ENCODE data around the gene MOAP1.
A peak's percentile ranks its signal among the peaks of the same experiment; 100 is the strongest.

Gene MOAP1

DNA sequence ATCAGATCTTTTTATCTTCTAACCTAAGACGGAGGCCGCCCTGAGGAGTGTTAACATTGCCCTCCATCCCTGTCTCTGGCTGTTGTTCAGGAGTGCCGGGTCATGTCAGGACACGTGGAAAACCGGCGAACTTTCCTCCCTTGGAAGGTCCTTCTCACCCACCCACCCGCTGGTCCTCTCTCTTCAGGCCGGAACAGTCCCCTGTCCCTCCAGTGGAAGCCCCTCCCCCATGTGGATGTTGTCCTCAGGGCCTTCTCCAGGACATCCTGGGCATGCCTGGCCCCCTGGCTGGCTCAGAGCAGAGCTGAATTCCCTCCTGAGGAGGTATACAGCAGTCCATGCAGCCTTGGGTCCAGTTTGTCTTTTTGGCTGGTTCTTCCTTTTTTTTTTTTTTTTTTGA is 48.7 kb downstream of the MOAP1 start:
- H3K27me3 ChIP-seq (ENCODE audit: insufficient read depth, poor library complexity, severe bottlenecking), result no peaks in the 10 kb centered on the region
- DNase-seq (ENCODE audit: low spot score) (no peak), ATAC-seq (ENCODE audit: low read depth) (no peak)
- H3K4me3 ChIP-seq (ENCODE audit: severe bottlenecking), result no peak overlapping the region
- TF ChIP-seq CTCF (IDR thresholded peaks at IDR 0.05; ENCODE audit: poor library complexity, severe bottlenecking), result no peak
- H3K4me1 ChIP-seq (ENCODE audit: insufficient read depth, poor library complexity, severe bottlenecking), result peaks cover 23% of the 10 kb centered on the region
- H3K36me3 ChIP-seq (ENCODE audit: low read depth), result no peaks in the 10 kb centered on the region
- no peaks in the 10 kb centered on the region for H3K9me3 ChIP-seq (ENCODE audit: severe bottlenecking)
- H3K27ac ChIP-seq (ENCODE audit: poor library complexity, severe bottlenecking), result no peak overlapping the region

DNA sequence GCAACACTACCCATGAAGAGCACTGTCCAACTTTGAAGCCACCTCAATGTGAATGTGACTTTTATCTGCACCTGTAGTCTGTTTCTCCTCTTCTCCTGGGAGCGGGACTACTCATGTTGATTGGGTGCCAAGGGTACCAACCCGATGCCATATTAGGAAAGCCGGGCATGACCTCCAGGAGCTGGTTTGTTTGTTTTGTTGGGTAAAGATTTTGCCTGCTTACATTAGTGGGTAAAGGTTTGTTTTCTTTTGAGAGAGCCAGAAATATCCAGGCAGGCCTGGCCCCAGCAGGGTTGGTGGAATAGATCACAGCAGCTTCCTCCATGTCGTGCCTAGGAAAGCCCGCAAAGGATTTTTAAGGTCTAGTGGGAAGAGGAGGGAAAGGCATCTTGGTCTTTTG is 49.3 kb downstream of the MOAP1 start:
- ATAC-seq (ENCODE audit: low read depth) (no peak), DNase-seq (ENCODE audit: low spot score) (no peak)
- no peaks in the 10 kb centered on the region for H3K9me3 ChIP-seq (ENCODE audit: severe bottlenecking)
- no peaks in the 10 kb centered on the region for H3K27me3 ChIP-seq (ENCODE audit: insufficient read depth, poor library complexity, severe bottlenecking)
- no peak overlapping the region for H3K27ac ChIP-seq (ENCODE audit: poor library complexity, severe bottlenecking)
- TF ChIP-seq CTCF (IDR thresholded peaks at IDR 0.05; ENCODE audit: poor library complexity, severe bottlenecking), result no peak
- no peak overlapping the region for H3K4me3 ChIP-seq (ENCODE audit: severe bottlenecking)
- no peaks in the 10 kb centered on the region for H3K36me3 ChIP-seq (ENCODE audit: low read depth)
- H3K4me1 ChIP-seq (ENCODE audit: insufficient read depth, poor library complexity, severe bottlenecking), result peaks cover 23% of the 10 kb centered on the region

DNA sequence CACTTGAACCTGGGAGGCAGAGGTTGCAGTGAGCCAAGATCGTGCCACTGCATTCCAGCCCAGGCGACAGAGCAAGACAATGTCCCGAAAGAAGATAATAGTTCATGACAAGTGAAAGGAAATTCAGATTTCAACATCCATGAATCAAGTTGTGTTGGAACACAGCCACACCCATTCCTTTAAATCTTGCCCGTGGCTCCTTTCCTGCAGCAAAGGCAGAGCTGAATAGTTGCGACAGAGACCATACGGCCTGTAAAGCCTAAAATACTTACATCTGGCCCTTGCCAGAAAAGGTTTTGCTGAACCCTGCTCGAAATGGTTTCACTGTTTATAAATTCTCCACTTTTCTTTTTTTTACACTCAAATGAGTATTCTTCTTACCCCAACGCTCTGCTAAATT is 51.2 kb downstream of the MOAP1 start:
- Histone ChIP-seq H3K4me3 (ENCODE audit: severe bottlenecking) (no peak overlapping the region), H3K36me3 (ENCODE audit: low read depth) (no peaks in the 10 kb centered on the region), H3K27ac (ENCODE audit: poor library complexity, severe bottlenecking) (peak overlapping the region; percentile 32), H3K27me3 (ENCODE audit: insufficient read depth, poor library complexity, severe bottlenecking) (no peaks in the 10 kb centered on the region), H3K4me1 (ENCODE audit: insufficient read depth, poor library complexity, severe bottlenecking) (peaks cover 23% of the 10 kb centered on the region), H3K9me3 (ENCODE audit: severe bottlenecking) (no peaks in the 10 kb centered on the region)
- ATAC-seq (ENCODE audit: low read depth) (peak; percentile 69), DNase-seq (ENCODE audit: low spot score) (no peak)
- no peak for TF ChIP-seq CTCF (IDR thresholded peaks at IDR 0.05; ENCODE audit: poor library complexity, severe bottlenecking)

GRCh38 chr14:93132472-93133065 is 52.1 kb downstream of the MOAP1 start:
- peak; percentile 37 for TF ChIP-seq CTCF (IDR thresholded peaks at IDR 0.05; ENCODE audit: poor library complexity, severe bottlenecking)
- DNase-seq (ENCODE audit: low spot score) (no peak), ATAC-seq (ENCODE audit: low read depth) (no peak)
- peaks cover 23% of the 10 kb centered on the region for H3K4me1 ChIP-seq (ENCODE audit: insufficient read depth, poor library complexity, severe bottlenecking)
- no peak overlapping the region for H3K4me3 ChIP-seq (ENCODE audit: severe bottlenecking)
- no peaks in the 10 kb centered on the region for H3K9me3 ChIP-seq (ENCODE audit: severe bottlenecking)
- H3K36me3 ChIP-seq (ENCODE audit: low read depth), result no peaks in the 10 kb centered on the region
- no peaks in the 10 kb centered on the region for H3K27me3 ChIP-seq (ENCODE audit: insufficient read depth, poor library complexity, severe bottlenecking)
- H3K27ac ChIP-seq (ENCODE audit: poor library complexity, severe bottlenecking), result peak overlapping the region; percentile 32
